Prostate gland (tissue), 2 donors: ENCODE results near the gene TEX29.

Experiments used
- POLR2A ChIP-seq: fragments of 450-650 bp; IDR thresholded peaks from one replicate; pipeline ENCODE4 v1.6.1; 2016; ENCODE audit warnings: antibody characterized with exemption, mild to moderate bottlenecking
- POLR2AphosphoS5 ChIP-seq: sonication (generic); formaldehyde crosslinking; IDR thresholded peaks from one replicate; pipeline ENCODE4 v1.6.1; 2017; ENCODE audit warnings: antibody characterized with exemption
- TF ChIP-seq, protein P1 (sequence below), 4 experiments: fragments of 200-600 bp in 2 of 4; fragments of 450-650 bp in 2 of 4; sonication (generic) in 2 of 4; IDR thresholded peaks; 1 replicate in 3 of 4; 2 replicates in 1 of 4; pipeline ENCODE4 v1.5.1; 2016 to 2019; ENCODE audit warnings: antibody characterized with exemption in 4 of 4, mild to moderate bottlenecking in 2 of 4, moderate library complexity in 2 of 4

DNA sequence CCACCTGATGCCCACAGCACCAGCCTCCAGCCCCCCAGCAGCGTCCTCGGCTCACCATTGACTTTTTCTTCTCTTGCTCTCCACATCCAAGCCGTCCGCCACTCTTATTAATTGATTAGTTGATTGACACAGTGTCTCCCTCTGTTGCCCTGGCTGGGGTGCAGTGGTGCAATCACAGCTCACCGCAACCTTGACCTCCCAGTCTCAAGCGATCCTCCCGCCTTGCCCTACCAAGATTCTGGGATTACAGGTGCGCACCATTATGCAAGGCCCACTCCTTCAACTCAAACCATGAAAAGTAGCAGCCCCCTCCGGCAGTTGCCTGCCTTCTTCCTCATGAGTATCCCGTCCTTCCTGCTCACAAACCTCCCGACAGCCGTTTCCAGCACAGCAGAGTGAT is 921 bp upstream of the TEX29 start:
- TF ChIP-seq, protein P1, sequence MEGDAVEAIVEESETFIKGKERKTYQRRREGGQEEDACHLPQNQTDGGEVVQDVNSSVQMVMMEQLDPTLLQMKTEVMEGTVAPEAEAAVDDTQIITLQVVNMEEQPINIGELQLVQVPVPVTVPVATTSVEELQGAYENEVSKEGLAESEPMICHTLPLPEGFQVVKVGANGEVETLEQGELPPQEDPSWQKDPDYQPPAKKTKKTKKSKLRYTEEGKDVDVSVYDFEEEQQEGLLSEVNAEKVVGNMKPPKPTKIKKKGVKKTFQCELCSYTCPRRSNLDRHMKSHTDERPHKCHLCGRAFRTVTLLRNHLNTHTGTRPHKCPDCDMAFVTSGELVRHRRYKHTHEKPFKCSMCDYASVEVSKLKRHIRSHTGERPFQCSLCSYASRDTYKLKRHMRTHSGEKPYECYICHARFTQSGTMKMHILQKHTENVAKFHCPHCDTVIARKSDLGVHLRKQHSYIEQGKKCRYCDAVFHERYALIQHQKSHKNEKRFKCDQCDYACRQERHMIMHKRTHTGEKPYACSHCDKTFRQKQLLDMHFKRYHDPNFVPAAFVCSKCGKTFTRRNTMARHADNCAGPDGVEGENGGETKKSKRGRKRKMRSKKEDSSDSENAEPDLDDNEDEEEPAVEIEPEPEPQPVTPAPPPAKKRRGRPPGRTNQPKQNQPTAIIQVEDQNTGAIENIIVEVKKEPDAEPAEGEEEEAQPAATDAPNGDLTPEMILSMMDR (IDR thresholded peaks at IDR 0.05) = no peak
- TF ChIP-seq POLR2A = no peak
- TF ChIP-seq POLR2AphosphoS5 = no peak
